Small intestine (tissue), 7 donors: ENCODE measurements around the gene CENPN. TPM values are rescaled to one million over a fixed set of nuclear protein-coding genes. Genes with fewer than 3 reads are reported as not detected.

ENCODE experiments used
- DNase-seq, 2 donors: peaks; one replicate each; pipeline versions ENCODE4 v3.0.0 to v3.0.0-alpha.2; 2013
- FAIRE-seq: peaks from 2 replicates; lab custom pipeline; 2012; peaks lifted over from hg19 to GRCh38; lab: Jason Lieb, UNC
- H3K27ac ChIP-seq, 3 donors: one replicate each; pipeline ENCODE4 v1.5.1; 2013; ENCODE audit warnings: low read length in 2 of 3, mild to moderate bottlenecking in 2 of 3, control low read depth in 1 of 3, inconsistent platforms in 1 of 3, low read depth in 1 of 3, moderate library complexity in 1 of 3
- H3K27me3 ChIP-seq, 3 donors: one replicate each; pipeline ENCODE4 v1.6.1; 2013; ENCODE audit warnings: low read length in 3 of 3, inconsistent platforms in 1 of 3; ENCODE audit not compliant: control insufficient read depth in 3 of 3, insufficient read depth in 3 of 3
- H3K36me3 ChIP-seq, 3 donors: one replicate each; pipeline ENCODE4 v1.6.1; 2013; ENCODE audit warnings: low read length in 3 of 3, inconsistent platforms in 1 of 3, low read depth in 1 of 3, mild to moderate bottlenecking in 1 of 3, moderate library complexity in 1 of 3; ENCODE audit not compliant: control insufficient read depth in 3 of 3, insufficient read depth in 2 of 3
- H3K4me1 ChIP-seq, 3 donors: one replicate each; pipeline ENCODE4 v1.6.1; 2013; ENCODE audit warnings: low read length in 2 of 3, inconsistent platforms in 1 of 3, low read depth in 1 of 3, mild to moderate bottlenecking in 1 of 3, moderate library complexity in 1 of 3; ENCODE audit not compliant: control insufficient read depth in 3 of 3, insufficient read depth in 2 of 3
- H3K4me3 ChIP-seq, 3 donors: one replicate each; pipeline ENCODE4 v1.5.1; 2013; ENCODE audit warnings: low read length in 3 of 3, control low read depth in 1 of 3, inconsistent platforms in 1 of 3, low read depth in 1 of 3, mild to moderate bottlenecking in 1 of 3, moderate library complexity in 1 of 3
- H3K9me3 ChIP-seq, 2 donors: one replicate each; pipeline ENCODE4 v1.6.1; 2013; ENCODE audit warnings: low read depth in 1 of 2, low read length in 1 of 2; ENCODE audit not compliant: control insufficient read depth in 2 of 2, insufficient read depth in 1 of 2
- WGBS, 3 donors: extraction: QIAGEN DNeasy Blood & Tissue Kit; methylation state at CpG; one replicate each; pipeline ENCODE4 v1.1.7; 2013; 5-methylcytosine and 5-hydroxymethylcytosine counted together
- polyA plus RNA-seq, 4 donors: library from polyadenylated mRNA; stranded (reverse) in 3 of 4; unstranded in 1 of 4; fragments of 200-250 nt in 3 of 4; fragments of 120-200 nt in 1 of 4; gene quantifications; one replicate each; pipeline versions ENCODE4 v1.2.1 to v1.2.3, GENCODE V29; 2013
- donor health status: healthy with polysubstance abuse.
- donor health status: control.
- donor health status: control.
- donor health status: Bipolar disorder and iron deficiency.
- donor health status: healthy.

CENPN gene
- polyA plus RNA-seq, 4 donors, result 5.8 to 22.9 (median 8.5) TPM

DNA sequence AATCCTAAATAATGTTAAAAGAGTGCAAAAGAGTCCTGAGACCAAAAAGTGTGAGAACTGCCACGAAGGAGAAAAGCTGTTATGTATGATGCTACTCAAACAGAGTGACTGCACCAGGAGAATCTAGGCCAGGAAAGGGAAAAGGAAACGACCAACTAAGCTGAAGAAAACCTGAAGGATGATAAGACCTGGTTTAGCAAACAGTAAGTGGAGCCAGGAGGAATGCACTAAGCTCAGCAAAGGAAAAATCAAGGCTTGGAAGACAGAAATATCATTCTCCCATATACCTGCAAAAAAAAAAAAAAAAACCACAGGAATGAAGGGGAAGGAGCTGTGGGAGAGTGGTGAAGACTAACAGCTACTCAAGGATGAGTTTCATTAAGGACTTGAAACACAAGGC lies 21.4 kb upstream of the CENPN start:
- no peaks in the 10 kb centered on the region for H3K27me3 ChIP-seq
- peaks cover 0 to 3% (median 0%) of the 10 kb centered on the region in 3 donors for H3K4me1 ChIP-seq
- no peaks in the 10 kb centered on the region for H3K9me3 ChIP-seq
- H3K36me3 ChIP-seq, result peaks cover 0 to 6% (median 2%) of the 10 kb centered on the region in 3 donors
- FAIRE-seq, result no peak
- no peak overlapping the region for H3K27ac ChIP-seq
- no peak overlapping the region for H3K4me3 ChIP-seq
- WGBS, 3 donors, result 36 to 60% (median 49%) methylated on average over 2 of the region's 2 CpGs
- DNase-seq, result no peak

DNA sequence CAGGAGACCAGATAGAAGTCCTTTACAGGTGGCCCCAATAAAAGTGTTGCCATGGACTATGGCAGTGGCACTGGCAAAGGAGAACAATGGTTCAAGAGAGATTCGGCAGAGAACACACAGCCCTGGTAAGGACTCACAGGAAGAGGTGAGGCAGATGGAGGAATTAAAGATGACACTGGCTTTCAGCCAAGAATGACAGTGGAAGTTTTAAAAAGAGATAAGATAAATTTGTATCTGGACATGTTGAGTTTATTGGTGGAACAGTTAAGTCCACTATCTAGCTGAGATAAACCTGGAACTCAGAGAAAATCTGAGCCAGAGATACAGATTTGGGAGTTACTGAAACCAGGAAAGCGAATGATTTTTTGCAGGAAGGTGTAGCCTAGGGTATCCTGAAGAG lies 20.5 kb upstream of the CENPN start:
- Histone ChIP-seq H3K36me3 (peaks cover 0 to 8% (median 2%) of the 10 kb centered on the region in 3 donors), H3K4me1 (peaks cover 0 to 3% (median 0%) of the 10 kb centered on the region in 3 donors), H3K27ac (no peak overlapping the region), H3K27me3 (no peaks in the 10 kb centered on the region), H3K9me3 (no peaks in the 10 kb centered on the region), H3K4me3 (no peak overlapping the region)
- WGBS, 3 donors, result 80 to 92% (median 92%) methylated on average over 2 of the region's 2 CpGs
- DNase-seq (no peak), FAIRE-seq (no peak)

DNA sequence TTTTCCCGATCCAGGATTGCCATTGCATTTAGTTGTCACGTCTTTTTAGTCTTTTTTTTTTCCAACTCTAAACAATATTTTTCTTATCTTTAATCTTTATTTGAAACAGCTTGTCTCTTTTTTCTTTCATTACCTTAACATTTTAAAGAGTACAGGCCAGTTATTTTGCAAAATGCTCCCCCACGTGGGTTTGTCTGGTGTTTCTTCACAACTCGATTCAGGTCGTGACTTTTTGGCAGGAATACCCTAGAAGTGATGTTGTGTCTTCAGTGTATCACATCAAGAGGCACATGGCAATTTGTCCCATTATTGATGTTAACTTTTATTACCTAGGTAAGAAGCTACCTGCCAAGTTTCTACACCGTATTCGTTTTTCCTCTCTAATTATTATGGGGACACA lies 18.3 kb upstream of the CENPN start:
- Histone ChIP-seq H3K4me3 (no peak overlapping the region), H3K27me3 (no peaks in the 10 kb centered on the region), H3K9me3 (no peaks in the 10 kb centered on the region), H3K27ac (no peak overlapping the region), H3K4me1 (peaks cover 0 to 4% (median 3%) of the 10 kb centered on the region in 3 donors), H3K36me3 (peaks cover 0 to 6% (median 2%) of the 10 kb centered on the region in 3 donors)
- FAIRE-seq (no peak), DNase-seq (no peak)
- 36 to 60% (median 46%) methylated on average over 7 of the region's 7 CpGs for WGBS, 3 donors

GRCh38 chr16:80989801-80990200 lies 17.2 kb upstream of the CENPN start:
- H3K27me3 ChIP-seq, result no peaks in the 10 kb centered on the region
- no peak overlapping the region for H3K27ac ChIP-seq
- no peaks in the 10 kb centered on the region for H3K9me3 ChIP-seq
- no peak overlapping the region for H3K4me3 ChIP-seq
- H3K36me3 ChIP-seq, result peaks cover 0 to 7% (median 2%) of the 10 kb centered on the region in 3 donors
- WGBS, 3 donors, result 5 to 24% (median 23%) methylated on average over 2 of the region's 2 CpGs
- peaks cover under 1 to 4% (median 3%) of the 10 kb centered on the region in 3 donors for H3K4me1 ChIP-seq
- FAIRE-seq (no peak), DNase-seq (no peak)

GRCh38 chr16:80990577-80990976 lies 16.4 kb upstream of the CENPN start:
- H3K27ac ChIP-seq, result no peak overlapping the region
- no peaks in the 10 kb centered on the region for H3K27me3 ChIP-seq
- FAIRE-seq (no peak), DNase-seq (no peak)
- no peaks in the 10 kb centered on the region for H3K9me3 ChIP-seq
- no peak overlapping the region for H3K4me3 ChIP-seq
- peaks cover 0 to 9% (median 2%) of the 10 kb centered on the region in 3 donors for H3K36me3 ChIP-seq
- H3K4me1 ChIP-seq, result peaks cover 3 to 4% (median 3%) of the 10 kb centered on the region in 3 donors
- WGBS, 3 donors, result 89 to 92% (median 91%) methylated on average over 3 of the region's 3 CpGs

- FAIRE-seq (no peak), DNase-seq (no peak)
- Histone ChIP-seq H3K9me3 (no peaks in the 10 kb centered on the region), H3K36me3 (peaks cover 0 to 9% (median 2%) of the 10 kb centered on the region in 3 donors), H3K27ac (no peak overlapping the region), H3K4me1 (peaks cover 3 to 4% (median 3%) of the 10 kb centered on the region in 3 donors), H3K4me3 (no peak overlapping the region), H3K27me3 (no peaks in the 10 kb centered on the region)
- 86 to 90% (median 88%) methylated on average over 2 of the region's 2 CpGs for WGBS, 3 donors
These were observed 16.0 kb upstream of the CENPN start for GRCh38 chr16:80990978-80991377.

DNA sequence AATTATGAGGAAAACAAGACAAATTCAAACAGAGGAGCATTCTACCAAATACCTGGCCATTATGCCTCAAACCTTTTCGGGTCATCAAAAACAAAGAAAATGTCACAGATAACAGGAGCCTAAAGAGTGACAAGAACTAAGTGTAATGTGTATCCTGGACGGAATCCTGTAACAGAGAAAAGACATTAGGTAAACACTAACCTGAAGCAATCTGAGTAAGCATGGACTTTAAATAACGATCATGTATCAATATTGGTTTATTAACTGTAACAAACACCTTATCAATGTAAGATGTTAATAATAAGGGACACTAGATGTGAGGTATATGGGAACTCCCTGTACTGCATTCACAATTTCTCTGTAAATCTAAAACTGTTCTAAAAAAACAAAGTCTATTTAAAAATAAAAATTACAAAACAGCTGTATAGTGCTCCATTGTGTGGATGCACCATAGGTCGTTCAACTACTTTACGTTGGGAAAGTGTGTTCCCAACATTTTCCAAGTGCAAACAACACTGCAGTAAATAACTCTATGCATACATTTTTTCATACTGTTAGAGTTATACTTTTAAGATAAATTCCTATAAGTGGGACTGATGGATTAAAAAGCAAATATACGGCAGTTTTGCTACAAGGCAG lies 15.1 kb upstream of the CENPN start:
- Histone ChIP-seq H3K9me3 (no peaks in the 10 kb centered on the region), H3K27me3 (no peaks in the 10 kb centered on the region), H3K4me1 (peaks cover under 1 to 4% (median 3%) of the 10 kb centered on the region in 3 donors), H3K27ac (no peak overlapping the region), H3K4me3 (no peak overlapping the region), H3K36me3 (peaks cover 0 to 9% (median under 1%) of the 10 kb centered on the region in 3 donors)
- FAIRE-seq, result no peak
- no peak for DNase-seq
- 54 to 61% (median 60%) methylated on average over 6 of the region's 6 CpGs for WGBS, 3 donors

- no peaks in the 10 kb centered on the region for H3K9me3 ChIP-seq
- no peaks in the 10 kb centered on the region for H3K27me3 ChIP-seq
- peaks cover 0 to 9% (median 0%) of the 10 kb centered on the region in 3 donors for H3K36me3 ChIP-seq
- no peak for FAIRE-seq
- no peak overlapping the region for H3K27ac ChIP-seq
- WGBS, 3 donors, result 28 to 46% (median 38%) methylated on average over 3 of the region's 3 CpGs
- peaks cover 0 to 4% (median 3%) of the 10 kb centered on the region in 3 donors for H3K4me1 ChIP-seq
- no peak for DNase-seq
- no peak overlapping the region for H3K4me3 ChIP-seq
These were observed 14.2 kb upstream of the CENPN start for GRCh38 chr16:80992676-80993293.
